Bronchial epithelial cell (primary cell): ENCODE measurements around the gene WDR1. TPM values are rescaled to one million over a fixed set of nuclear protein-coding genes. Genes with fewer than 3 reads are reported as not detected.
A peak's percentile ranks its signal among the peaks of the same experiment; 100 is the strongest.

Source experiments
- DNase-seq: peaks from one replicate; pipeline ENCODE4 v3.0.0-alpha.2; 2010; ENCODE audit warnings: low read depth
- FAIRE-seq: peaks from 2 replicates; lab custom pipeline; 2011; peaks lifted over from hg19 to GRCh38; lab: Jason Lieb, UNC
- H3K27me3 ChIP-seq: 2 replicates; pipeline ENCODE4 v1.5.1; 2011; ENCODE audit warnings: low read length; ENCODE audit not compliant: control insufficient read depth, insufficient read depth
- H3K36me3 ChIP-seq: 2 replicates; pipeline ENCODE4 v1.5.1; 2011; ENCODE audit warnings: low read length; ENCODE audit not compliant: control insufficient read depth, insufficient read depth
- H3K4me3 ChIP-seq: 2 replicates; pipeline ENCODE4 v1.5.1; 2011; ENCODE audit warnings: mild to moderate bottlenecking, low read depth, low read length, control low read depth
- CTCF ChIP-seq: IDR thresholded peaks from 2 replicates; pipeline ENCODE4 v1.5.1; 2011; ENCODE audit warnings: mild to moderate bottlenecking, moderate library complexity, low read length, control low read depth, inconsistent platforms; ENCODE audit not compliant: insufficient read depth, severe bottlenecking
- total RNA-seq: library from RNA; depleted of rRNA; stranded (reverse); fragments of >200 nt; gene quantifications from 2 replicates; pipeline ENCODE4 v1.2.1, GENCODE V29; 2014

WDR1 gene
- 290 and 315 TPM in 2 replicates for total RNA-seq

DNA sequence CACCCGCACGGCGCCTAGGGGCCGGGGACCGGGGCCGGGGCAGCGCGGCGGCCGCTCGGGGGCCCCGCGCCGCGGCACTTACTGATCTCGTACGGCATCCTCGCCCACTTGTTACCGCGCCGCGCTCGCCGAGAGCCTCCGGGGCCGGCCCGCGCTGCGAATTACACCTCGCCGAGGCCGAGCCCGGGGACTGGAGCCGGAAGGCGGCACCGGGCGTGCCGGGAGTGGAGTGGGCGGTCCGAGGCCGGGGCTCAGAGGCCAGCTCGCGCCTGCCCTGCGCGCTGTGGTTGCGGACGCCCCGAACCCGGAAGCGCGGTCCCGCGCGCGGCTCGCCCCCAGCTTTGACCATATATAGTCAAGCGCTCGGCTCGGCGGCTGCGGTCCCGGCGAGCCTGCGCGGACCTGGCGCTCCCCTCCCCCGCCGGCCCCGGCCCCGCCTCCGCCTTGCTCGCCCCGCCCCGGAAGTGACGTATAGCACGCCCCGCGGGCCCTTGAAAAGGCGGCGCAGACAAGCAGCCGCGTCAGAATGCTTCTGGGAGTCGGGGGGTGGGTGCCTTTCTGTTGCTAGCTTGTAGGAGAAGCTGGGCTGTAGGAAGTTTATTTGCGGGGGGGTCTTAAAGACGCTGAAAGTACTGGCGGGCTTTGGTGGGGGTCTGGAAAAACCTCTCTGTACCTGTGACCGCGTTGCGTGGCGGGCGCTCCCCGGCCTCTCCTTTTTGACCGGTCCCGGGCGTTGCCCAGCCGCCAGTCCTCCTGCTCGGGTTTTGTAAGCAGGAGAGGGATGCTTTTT lies at the start of gene WDR1:
TSS of gene WDR1 (minus strand) at position 231 of the 790 bp plus-strand sequence. CDS start at position 98, 133 bp downstream.
- FAIRE-seq: no peak
- TF ChIP-seq CTCF: no peak
- no peaks in the 10 kb centered on the region for H3K27me3 ChIP-seq
- H3K36me3 ChIP-seq: peaks cover 22% of the 10 kb centered on the region
- peak within 1 kb of the TSS; percentile 66 for H3K4me3 ChIP-seq
- peak; percentile 85 for DNase-seq

DNA sequence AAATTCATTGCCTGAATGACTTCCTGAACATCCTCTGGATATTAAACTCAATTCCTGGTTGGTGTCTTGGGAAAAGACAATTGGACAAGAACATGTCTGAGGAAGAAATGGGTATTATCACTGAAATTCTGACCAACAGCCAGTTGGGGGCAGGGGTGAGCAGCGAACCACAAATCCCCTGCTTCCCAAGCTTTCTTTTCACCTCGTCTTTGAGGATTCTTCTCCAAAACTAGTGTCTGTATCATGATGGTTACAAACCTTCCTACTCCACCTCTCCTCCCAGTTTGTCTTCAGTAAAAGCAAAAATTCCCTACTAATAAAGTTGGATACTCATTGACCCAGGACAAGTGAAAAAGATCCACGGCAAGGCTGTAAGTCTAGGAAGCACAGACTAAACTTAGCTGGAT lies 48.3 kb upstream of the WDR1 start:
- Histone ChIP-seq H3K4me3 (no peak overlapping the region), H3K36me3 (no peaks in the 10 kb centered on the region), H3K27me3 (peaks cover 5% of the 10 kb centered on the region)
- DNase-seq: peak; percentile 51
- FAIRE-seq: no peak
- TF ChIP-seq CTCF: peak; percentile 76

DNA sequence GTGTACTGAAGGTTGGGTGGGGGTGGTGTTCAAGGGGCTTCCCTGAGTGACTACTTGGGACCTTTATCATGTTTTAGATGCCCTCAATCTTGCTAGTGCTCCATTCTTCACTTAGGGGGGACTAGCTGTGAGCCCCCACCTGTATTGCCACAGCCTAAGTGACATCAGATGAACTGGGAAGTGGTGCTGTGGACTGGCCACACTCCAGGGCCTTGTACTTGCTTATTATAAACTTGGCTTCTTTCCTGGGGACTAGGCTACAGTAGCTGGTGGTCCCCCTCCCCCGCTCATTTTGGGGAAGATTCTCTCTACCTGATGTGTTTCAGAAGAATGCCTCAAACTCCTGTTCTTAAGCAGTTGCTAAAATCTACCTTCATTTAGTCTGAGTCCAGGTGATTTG lies 46.7 kb upstream of the WDR1 start:
- DNase-seq (no peak), FAIRE-seq (no peak)
- Histone ChIP-seq H3K27me3 (peaks cover 5% of the 10 kb centered on the region), H3K4me3 (no peak overlapping the region), H3K36me3 (no peaks in the 10 kb centered on the region)
- TF ChIP-seq CTCF: no peak

GRCh38 chr4:10162341-10163000 lies 45.9 kb upstream of the WDR1 start:
- TF ChIP-seq CTCF: no peak
- peaks cover 5% of the 10 kb centered on the region for H3K27me3 ChIP-seq
- H3K36me3 ChIP-seq: no peaks in the 10 kb centered on the region
- DNase-seq: no peak
- no peak overlapping the region for H3K4me3 ChIP-seq
- no peak for FAIRE-seq

- Histone ChIP-seq H3K27me3 (peaks cover 5% of the 10 kb centered on the region), H3K36me3 (no peaks in the 10 kb centered on the region), H3K4me3 (no peak overlapping the region)
- no peak for FAIRE-seq
- no peak for TF ChIP-seq CTCF
- DNase-seq: no peak
These were observed 45.2 kb upstream of the WDR1 start for GRCh38 chr4:10161840-10162239.
